ENCODE data around the gene LSAMP.

The LSAMP gene

DNA sequence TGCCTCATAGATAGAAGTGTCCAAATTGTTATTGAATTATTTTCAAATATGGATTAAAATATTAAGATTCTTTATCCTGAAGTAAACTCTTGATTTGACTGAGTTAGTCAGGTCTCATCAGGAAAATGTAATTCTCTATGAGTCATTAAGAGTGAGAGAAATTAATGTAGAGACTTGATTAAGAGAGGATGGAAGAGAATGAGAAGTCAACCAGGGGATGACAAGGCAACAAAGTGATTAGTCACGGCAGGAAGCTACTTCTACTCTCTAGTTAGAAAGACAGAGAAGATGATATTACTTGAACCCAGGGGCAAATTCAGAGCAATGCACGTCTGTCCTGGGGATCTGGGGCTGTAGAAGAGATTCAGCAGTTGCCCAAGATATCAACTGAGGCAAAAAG lies 202.5 kb downstream of the LSAMP start:
- TF ChIP-seq, protein P1, sequence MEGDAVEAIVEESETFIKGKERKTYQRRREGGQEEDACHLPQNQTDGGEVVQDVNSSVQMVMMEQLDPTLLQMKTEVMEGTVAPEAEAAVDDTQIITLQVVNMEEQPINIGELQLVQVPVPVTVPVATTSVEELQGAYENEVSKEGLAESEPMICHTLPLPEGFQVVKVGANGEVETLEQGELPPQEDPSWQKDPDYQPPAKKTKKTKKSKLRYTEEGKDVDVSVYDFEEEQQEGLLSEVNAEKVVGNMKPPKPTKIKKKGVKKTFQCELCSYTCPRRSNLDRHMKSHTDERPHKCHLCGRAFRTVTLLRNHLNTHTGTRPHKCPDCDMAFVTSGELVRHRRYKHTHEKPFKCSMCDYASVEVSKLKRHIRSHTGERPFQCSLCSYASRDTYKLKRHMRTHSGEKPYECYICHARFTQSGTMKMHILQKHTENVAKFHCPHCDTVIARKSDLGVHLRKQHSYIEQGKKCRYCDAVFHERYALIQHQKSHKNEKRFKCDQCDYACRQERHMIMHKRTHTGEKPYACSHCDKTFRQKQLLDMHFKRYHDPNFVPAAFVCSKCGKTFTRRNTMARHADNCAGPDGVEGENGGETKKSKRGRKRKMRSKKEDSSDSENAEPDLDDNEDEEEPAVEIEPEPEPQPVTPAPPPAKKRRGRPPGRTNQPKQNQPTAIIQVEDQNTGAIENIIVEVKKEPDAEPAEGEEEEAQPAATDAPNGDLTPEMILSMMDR (IDR thresholded peaks at IDR 0.05; ENCODE audit: extremely low read depth, missing control alignments): no peak
- no peak for DNase-seq (ENCODE audit: low spot score)

DNA sequence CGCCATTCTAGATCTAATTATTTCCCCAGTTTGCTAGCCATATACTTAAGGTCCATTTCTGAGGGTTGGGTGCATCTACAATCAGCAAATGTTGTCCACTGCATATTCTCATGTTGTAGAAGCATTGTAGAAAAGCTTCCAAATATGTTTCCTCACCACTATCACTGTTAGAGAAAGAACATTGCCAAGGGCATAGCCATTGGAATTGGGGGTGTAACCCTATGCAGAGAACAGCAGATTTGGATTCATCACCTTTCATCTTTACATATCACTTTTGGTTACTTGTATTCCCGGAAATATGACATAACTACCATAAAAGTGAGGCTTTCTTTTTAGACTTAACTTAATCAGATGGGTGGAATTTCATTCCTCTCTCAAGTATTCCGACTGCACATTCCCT lies 203.6 kb downstream of the LSAMP start:
- DNase-seq (ENCODE audit: low spot score): no peak
- TF ChIP-seq, protein P1 (IDR thresholded peaks at IDR 0.05; ENCODE audit: extremely low read depth, missing control alignments): no peak

DNA sequence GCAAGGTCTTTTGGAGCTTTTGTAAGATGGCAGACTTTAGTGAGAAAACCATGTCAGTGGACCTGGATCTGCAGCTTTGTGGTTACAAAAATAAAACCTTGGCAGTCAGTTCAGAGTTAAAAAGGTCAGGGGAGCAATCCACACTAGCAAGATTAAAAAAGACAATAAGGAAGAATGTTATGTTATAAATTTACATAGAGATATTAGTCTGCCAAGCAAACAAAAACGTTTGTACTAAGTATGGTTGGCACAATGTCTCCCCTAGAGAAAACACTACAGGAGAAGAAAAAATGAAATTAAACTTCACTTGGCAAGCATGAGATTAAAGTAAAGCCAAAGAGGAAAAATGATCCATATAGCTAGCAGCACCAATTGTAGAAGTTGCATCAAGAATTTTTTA lies 205.0 kb downstream of the LSAMP start:
- TF ChIP-seq, protein P1 (IDR thresholded peaks at IDR 0.05; ENCODE audit: extremely low read depth, missing control alignments): no peak
- no peak for DNase-seq (ENCODE audit: low spot score)

DNA sequence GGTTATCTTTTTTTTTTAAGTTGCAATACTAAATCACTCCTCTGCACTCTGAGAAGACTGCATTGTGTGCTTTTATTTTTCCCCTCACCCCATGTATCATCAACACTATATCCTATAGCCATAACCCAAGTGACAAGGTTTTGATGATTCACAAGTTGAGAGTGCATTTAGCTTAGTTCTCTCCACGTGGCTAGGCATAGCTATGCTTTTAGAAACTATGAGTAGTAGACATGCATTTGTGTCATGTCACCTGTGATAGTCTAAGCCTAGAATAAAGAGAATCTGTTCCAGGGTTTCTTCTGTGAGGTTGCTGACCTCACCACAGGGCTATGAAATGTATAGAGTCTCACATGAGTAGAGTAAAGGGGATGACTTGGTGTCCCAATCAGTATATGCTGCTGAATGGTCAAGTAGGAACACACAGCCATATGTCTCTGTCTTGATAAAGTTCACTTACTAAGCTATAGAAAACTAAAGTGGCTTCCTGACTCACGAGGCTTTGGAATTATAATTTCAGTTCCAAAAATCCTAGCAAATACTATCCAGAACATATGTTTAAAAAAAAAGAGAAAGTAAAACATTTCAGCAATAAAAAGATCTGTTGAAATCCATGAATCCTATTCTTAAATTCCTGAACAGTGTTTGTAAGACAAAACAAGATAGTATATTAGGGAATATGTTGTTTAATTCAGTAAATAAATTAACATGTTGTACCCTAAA lies 206.3 kb downstream of the LSAMP start:
- no peak for DNase-seq (ENCODE audit: low spot score)
- TF ChIP-seq, protein P1 (IDR thresholded peaks at IDR 0.05; ENCODE audit: extremely low read depth, missing control alignments): no peak

DNA sequence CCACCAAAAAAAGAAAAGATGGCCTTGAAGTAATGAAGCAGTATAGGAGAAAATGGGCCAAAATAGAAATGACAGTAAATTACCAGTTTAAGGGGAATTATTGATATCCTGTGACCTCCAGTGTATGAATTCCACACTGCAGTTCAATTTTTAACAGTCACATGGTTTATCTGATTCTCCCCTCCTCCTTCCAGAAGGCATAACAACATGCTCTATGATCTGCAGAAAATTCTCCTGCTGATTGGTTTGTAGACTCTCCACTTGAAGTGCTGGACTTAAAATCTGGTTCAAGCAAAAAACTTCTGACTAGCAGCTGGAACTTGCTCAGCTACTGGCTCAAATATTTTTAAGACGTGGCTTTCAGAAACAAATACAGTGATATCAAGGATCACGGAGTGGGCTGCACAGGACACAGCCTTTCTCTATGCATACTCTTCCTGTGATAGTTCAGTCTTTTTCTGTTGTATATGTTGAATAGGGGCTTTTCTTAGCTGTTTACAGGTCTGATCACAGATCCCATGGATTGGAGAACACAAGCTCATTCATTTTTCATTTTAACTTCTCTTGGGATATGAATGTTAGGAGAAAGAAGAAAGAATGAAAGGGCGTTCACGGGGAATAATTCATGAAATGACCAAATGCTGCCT lies 211.5 kb downstream of the LSAMP start:
- DNase-seq (ENCODE audit: low spot score): no peak
- TF ChIP-seq, protein P1 (IDR thresholded peaks at IDR 0.05; ENCODE audit: extremely low read depth, missing control alignments): no peak

DNA sequence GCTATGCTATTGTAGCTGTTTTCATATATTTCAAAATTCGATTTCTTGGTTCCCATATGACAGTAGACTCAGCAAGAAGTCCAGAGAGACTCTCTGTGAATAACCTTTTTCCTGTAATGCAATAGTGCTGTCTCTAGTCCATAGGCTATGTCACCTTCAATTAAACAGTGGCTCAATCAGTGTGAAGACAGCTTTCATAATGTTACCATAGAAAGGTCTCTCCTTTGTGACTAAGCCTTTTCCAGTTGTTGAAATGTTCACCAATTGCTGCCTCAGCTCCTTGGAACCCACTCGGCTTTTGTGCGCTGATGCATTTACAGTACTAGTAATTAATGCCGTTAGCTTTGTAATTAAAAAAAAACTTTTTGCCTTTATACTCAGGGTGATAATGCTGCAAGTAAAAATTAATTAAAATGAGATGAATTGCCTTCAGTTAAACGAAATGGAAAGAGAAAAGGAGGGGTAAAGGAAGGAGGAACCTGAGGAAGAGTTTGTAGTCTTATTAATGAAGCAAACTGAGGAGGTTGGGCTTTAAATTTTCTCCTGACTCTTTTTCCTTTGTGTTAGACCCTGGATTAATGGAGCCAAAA lies 214.8 kb downstream of the LSAMP start:
- TF ChIP-seq, protein P1 (IDR thresholded peaks at IDR 0.05; ENCODE audit: extremely low read depth, missing control alignments): no peak
- no peak for DNase-seq (ENCODE audit: low spot score)

DNA sequence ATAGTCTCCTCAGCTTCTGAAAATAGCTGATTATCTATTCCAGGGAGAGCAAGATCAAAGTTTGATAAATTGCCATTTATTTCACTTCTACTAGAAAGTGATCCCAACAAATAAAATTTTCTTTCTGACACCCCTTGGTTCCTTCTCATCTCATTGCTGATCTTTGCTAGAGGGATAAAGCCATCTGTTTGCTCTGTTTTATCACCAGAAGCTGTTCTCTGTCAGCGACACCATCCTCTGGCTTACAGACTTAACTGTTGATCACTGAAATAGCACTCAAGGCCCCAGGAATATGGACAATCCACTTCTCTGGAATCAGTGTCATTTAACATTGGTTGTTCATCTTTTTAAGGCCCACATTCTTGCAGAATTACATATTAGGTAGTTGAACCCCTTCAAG lies 219.0 kb downstream of the LSAMP start:
- no peak for DNase-seq (ENCODE audit: low spot score)
- TF ChIP-seq, protein P1 (IDR thresholded peaks at IDR 0.05; ENCODE audit: extremely low read depth, missing control alignments): no peak

Measured in GM20000 (cell line).